Liver (tissue), 9 donors: ENCODE results near the gene ERBB4. TPM values are rescaled to one million over a fixed set of nuclear protein-coding genes. Genes with fewer than 3 reads are reported as not detected.

Experiments used
- DNase-seq: peaks from one replicate; pipeline ENCODE4 v3.0.0-alpha.2; 2017; ENCODE audit warnings: low spot score
- H3K27ac ChIP-seq, 2 donors: one replicate each; pipeline ENCODE4 v1.7.0; 2013; ENCODE audit warnings: inconsistent platforms in 2 of 2, low read length in 2 of 2, control low read depth in 1 of 2, low read depth in 1 of 2, mild to moderate bottlenecking in 1 of 2
- H3K27me3 ChIP-seq, 4 donors: one replicate each; pipeline versions ENCODE4 v1.6.1 to v1.7.0; 2013; ENCODE audit warnings: low read length in 3 of 4, inconsistent platforms in 1 of 4, mild to moderate bottlenecking in 1 of 4, moderate library complexity in 1 of 4; ENCODE audit not compliant: control insufficient read depth in 4 of 4, insufficient read depth in 4 of 4
- H3K36me3 ChIP-seq, 4 donors: one replicate each; pipeline versions ENCODE4 v1.6.1 to v1.7.0; 2013; ENCODE audit warnings: low read length in 3 of 4, mild to moderate bottlenecking in 3 of 4, low read depth in 1 of 4, moderate library complexity in 1 of 4; ENCODE audit not compliant: control insufficient read depth in 4 of 4, insufficient read depth in 3 of 4
- H3K4me1 ChIP-seq, 4 donors: one replicate each; pipeline versions ENCODE4 v1.6.1 to v1.7.0; 2013; ENCODE audit warnings: low read length in 3 of 4, mild to moderate bottlenecking in 3 of 4, moderate library complexity in 1 of 4; ENCODE audit not compliant: control insufficient read depth in 4 of 4, insufficient read depth in 4 of 4
- H3K4me3 ChIP-seq, 3 donors: one replicate each; pipeline versions ENCODE4 v1.6.1 to v1.7.0; 2013; ENCODE audit warnings: low read length in 3 of 3, control low read depth in 1 of 3, low read depth in 1 of 3, mild to moderate bottlenecking in 1 of 3
- H3K9ac ChIP-seq, 2 donors: one replicate each; pipeline ENCODE4 v1.7.0; 2013; ENCODE audit warnings: low read length in 2 of 2, mild to moderate bottlenecking in 2 of 2, moderate library complexity in 2 of 2, control low read depth in 1 of 2, low read depth in 1 of 2
- H3K9me3 ChIP-seq, 4 donors: one replicate each; pipeline versions ENCODE4 v1.6.1 to v1.7.0; 2013; ENCODE audit warnings: low read length in 3 of 4; ENCODE audit not compliant: control insufficient read depth in 4 of 4
- ATF3 ChIP-seq: IDR thresholded peaks from 2 replicates; pipeline ENCODE4 v1.6.1; 2016; ENCODE audit warnings: antibody characterized with exemption
- CTCF ChIP-seq: fragments of 150-350 bp; IDR thresholded peaks from 2 replicates; pipeline ENCODE4 v1.5.1; 2017; ENCODE audit warnings: improper control_type of control experiment, low read depth, low read length; ENCODE audit not compliant: missing input control
- EGR1 ChIP-seq, 2 donors: IDR thresholded peaks; 2 replicates each; pipeline ENCODE4 v1.6.1; 2016 to 2018; ENCODE audit warnings: antibody characterized with exemption in 2 of 2, low read depth in 2 of 2
- FOXA1 ChIP-seq: IDR thresholded peaks from 2 replicates; pipeline ENCODE4 v1.6.1; 2016; ENCODE audit warnings: antibody characterized with exemption
- FOXA2 ChIP-seq: IDR thresholded peaks from 2 replicates; pipeline ENCODE4 v1.6.1; 2016; ENCODE audit warnings: antibody characterized with exemption
- GABPA ChIP-seq, 2 donors: IDR thresholded peaks in 1 of 2; conservative IDR thresholded peaks in 1 of 2; 2 replicates each; pipeline ENCODE4 v1.6.1; 2016; ENCODE audit warnings: antibody characterized with exemption in 2 of 2, mild to moderate bottlenecking in 1 of 2, moderate library complexity in 1 of 2
- HNF4A ChIP-seq, 2 donors: conservative IDR thresholded peaks; 2 replicates each; pipeline ENCODE4 v1.6.1; 2016; ENCODE audit warnings: antibody characterized with exemption in 2 of 2, mild to moderate bottlenecking in 2 of 2
- HNF4G ChIP-seq: IDR thresholded peaks from 2 replicates; pipeline ENCODE4 v1.6.1; 2016; ENCODE audit warnings: antibody characterized with exemption
- JUND ChIP-seq, 2 donors: IDR thresholded peaks; 2 replicates each; pipeline ENCODE4 v1.6.1; 2016; ENCODE audit warnings: antibody characterized with exemption in 2 of 2
- MAX ChIP-seq: IDR thresholded peaks from 2 replicates; pipeline ENCODE4 v1.6.1; 2016; ENCODE audit warnings: antibody characterized with exemption
- NR2F2 ChIP-seq: IDR thresholded peaks from 2 replicates; pipeline ENCODE4 v1.6.1; 2016; ENCODE audit warnings: antibody characterized with exemption
- RAD21 ChIP-seq, 2 donors: IDR thresholded peaks; 2 replicates each; pipeline ENCODE4 v1.6.1; 2016; ENCODE audit warnings: antibody characterized with exemption in 2 of 2, mild to moderate bottlenecking in 2 of 2
- RXRA ChIP-seq, 2 donors: IDR thresholded peaks; 2 replicates each; pipeline ENCODE4 v1.6.1; 2017 to 2018; ENCODE audit warnings: antibody characterized with exemption in 2 of 2, mild to moderate bottlenecking in 1 of 2
- SP1 ChIP-seq: IDR thresholded peaks from 2 replicates; pipeline ENCODE4 v1.6.1; 2018; ENCODE audit warnings: antibody characterized with exemption, mild to moderate bottlenecking
- TAF1 ChIP-seq: conservative IDR thresholded peaks from 2 replicates; pipeline ENCODE4 v1.6.1; 2016; ENCODE audit warnings: antibody characterized with exemption, mild to moderate bottlenecking
- YY1 ChIP-seq: IDR thresholded peaks from 2 replicates; pipeline ENCODE4 v1.6.1; 2016; ENCODE audit warnings: antibody characterized with exemption, mild to moderate bottlenecking
- ZBTB33 ChIP-seq: IDR thresholded peaks from 2 replicates; pipeline ENCODE4 v1.6.1; 2016; ENCODE audit warnings: antibody characterized with exemption
- WGBS: extraction: QIAGEN DNeasy Blood & Tissue Kit; methylation state at CpG from one replicate; pipeline ENCODE4 v1.1.7; 2013; 5-methylcytosine and 5-hydroxymethylcytosine counted together
- polyA plus RNA-seq, 2 donors: library from polyadenylated mRNA; stranded (reverse) in 1 of 2; unstranded in 1 of 2; fragments of 200-250 nt in 1 of 2; fragments of >200 nt in 1 of 2; fragmentation: Nextera tagmentation in 1 of 2; extraction: Ambion mirVana in 1 of 2; gene quantifications; one replicate each; pipeline versions ENCODE4 v1.2.1 to v1.2.3, GENCODE V29; 2013 to 2015
- total RNA-seq, 2 donors: library from RNA; depleted of rRNA; stranded (reverse); fragments of >200 nt; gene quantifications; one replicate each; pipeline ENCODE4 v1.2.3, GENCODE V29; 2014
- TF ChIP-seq, protein P1 (sequence below): IDR thresholded peaks from 2 replicates; pipeline ENCODE4 v1.6.1; 2016; ENCODE audit warnings: antibody characterized with exemption, mild to moderate bottlenecking
- donor health status: healthy.
- donor health status: healthy.
- donor health status: healthy.
- donor health status: healthy.
- donor health status: healthy.

ERBB4 gene
- total and polyA plus RNA-seq, 4 donors = 0.03 to 0.42 TPM; not detected in 2

GRCh38 chr2:212176151-212176550 is 362.5 kb downstream of the ERBB4 start:
- TF ChIP-seq FOXA2 (no peak), RXRA (IDR thresholded peaks at IDR 0.05) (no peak), EGR1 (IDR thresholded peaks at IDR 0.05; ENCODE audit: low read depth in 2 of 2) (no peak), CTCF (no peak), GABPA (IDR thresholded peaks at IDR 0.05 in 1 of 2, conservative IDR thresholded peaks at IDR 0.05 in 1 of 2) (no peak), HNF4G (no peak), YY1 (no peak), NR2F2 (no peak), FOXA1 (no peak), HNF4A (conservative IDR thresholded peaks at IDR 0.05) (no peak), TAF1 (no peak), SP1 (no peak), ZBTB33 (no peak), MAX (no peak), RAD21 (IDR thresholded peaks at IDR 0.05) (no peak), ATF3 (no peak), JUND (IDR thresholded peaks at IDR 0.05) (no peak)
- TF ChIP-seq, protein P1, sequence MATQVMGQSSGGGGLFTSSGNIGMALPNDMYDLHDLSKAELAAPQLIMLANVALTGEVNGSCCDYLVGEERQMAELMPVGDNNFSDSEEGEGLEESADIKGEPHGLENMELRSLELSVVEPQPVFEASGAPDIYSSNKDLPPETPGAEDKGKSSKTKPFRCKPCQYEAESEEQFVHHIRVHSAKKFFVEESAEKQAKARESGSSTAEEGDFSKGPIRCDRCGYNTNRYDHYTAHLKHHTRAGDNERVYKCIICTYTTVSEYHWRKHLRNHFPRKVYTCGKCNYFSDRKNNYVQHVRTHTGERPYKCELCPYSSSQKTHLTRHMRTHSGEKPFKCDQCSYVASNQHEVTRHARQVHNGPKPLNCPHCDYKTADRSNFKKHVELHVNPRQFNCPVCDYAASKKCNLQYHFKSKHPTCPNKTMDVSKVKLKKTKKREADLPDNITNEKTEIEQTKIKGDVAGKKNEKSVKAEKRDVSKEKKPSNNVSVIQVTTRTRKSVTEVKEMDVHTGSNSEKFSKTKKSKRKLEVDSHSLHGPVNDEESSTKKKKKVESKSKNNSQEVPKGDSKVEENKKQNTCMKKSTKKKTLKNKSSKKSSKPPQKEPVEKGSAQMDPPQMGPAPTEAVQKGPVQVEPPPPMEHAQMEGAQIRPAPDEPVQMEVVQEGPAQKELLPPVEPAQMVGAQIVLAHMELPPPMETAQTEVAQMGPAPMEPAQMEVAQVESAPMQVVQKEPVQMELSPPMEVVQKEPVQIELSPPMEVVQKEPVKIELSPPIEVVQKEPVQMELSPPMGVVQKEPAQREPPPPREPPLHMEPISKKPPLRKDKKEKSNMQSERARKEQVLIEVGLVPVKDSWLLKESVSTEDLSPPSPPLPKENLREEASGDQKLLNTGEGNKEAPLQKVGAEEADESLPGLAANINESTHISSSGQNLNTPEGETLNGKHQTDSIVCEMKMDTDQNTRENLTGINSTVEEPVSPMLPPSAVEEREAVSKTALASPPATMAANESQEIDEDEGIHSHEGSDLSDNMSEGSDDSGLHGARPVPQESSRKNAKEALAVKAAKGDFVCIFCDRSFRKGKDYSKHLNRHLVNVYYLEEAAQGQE = no peak
- WGBS = 45% methylated on average over 1 of the region's 1 CpG
- Histone ChIP-seq H3K36me3 (no peaks in the 10 kb centered on the region), H3K27ac (no peak overlapping the region), H3K4me3 (no peak overlapping the region), H3K9me3 (peaks cover 0 to 2% (median 0%) of the 10 kb centered on the region in 4 donors), H3K9ac (no peak overlapping the region), H3K4me1 (no peaks in the 10 kb centered on the region), H3K27me3 (no peaks in the 10 kb centered on the region)
- DNase-seq = no peak
